ENCODE results near the gene HIVEP2. TPM values are rescaled to one million over a fixed set of nuclear protein-coding genes. Genes with fewer than 3 reads are reported as not detected.

The HIVEP2 gene
- total RNA-seq, 3 donors from 2014 or later (not counting 1 experiment from before 2014, with no cell fraction given), result 14.6 to 21.6 (median 18.7) TPM

GRCh38 chr6:142952614-142953013 is 7.6 kb upstream of the HIVEP2 start:
- intact Hi-C loops (cut with micrococcal nuclease), result no loop called here
- H3K36me3 ChIP-seq (ENCODE audit: control insufficient read depth, insufficient read depth, low read length), result no peaks in the 10 kb centered on the region
- H3K4me3 ChIP-seq (ENCODE audit: low read length), result no peak overlapping the region
- Mint-ChIP-seq H3K36me3 (no peaks in the 10 kb centered on the region), H3K27ac (peak overlapping the region in 1 of 2 donors; percentile 8), H3K4me3 (no peak overlapping the region), H3K27me3 (ENCODE audit: low read depth in 2 of 2) (no peaks in the 10 kb centered on the region), H3K4me1 (peaks cover 6% of the 10 kb centered on the region in 2 donors), H3K9me3 (no peaks in the 10 kb centered on the region)
- DNase-seq, result no peak
- H3K27ac ChIP-seq (ENCODE audit: low read length), result no peak overlapping the region
- TF ChIP-seq, protein P1, sequence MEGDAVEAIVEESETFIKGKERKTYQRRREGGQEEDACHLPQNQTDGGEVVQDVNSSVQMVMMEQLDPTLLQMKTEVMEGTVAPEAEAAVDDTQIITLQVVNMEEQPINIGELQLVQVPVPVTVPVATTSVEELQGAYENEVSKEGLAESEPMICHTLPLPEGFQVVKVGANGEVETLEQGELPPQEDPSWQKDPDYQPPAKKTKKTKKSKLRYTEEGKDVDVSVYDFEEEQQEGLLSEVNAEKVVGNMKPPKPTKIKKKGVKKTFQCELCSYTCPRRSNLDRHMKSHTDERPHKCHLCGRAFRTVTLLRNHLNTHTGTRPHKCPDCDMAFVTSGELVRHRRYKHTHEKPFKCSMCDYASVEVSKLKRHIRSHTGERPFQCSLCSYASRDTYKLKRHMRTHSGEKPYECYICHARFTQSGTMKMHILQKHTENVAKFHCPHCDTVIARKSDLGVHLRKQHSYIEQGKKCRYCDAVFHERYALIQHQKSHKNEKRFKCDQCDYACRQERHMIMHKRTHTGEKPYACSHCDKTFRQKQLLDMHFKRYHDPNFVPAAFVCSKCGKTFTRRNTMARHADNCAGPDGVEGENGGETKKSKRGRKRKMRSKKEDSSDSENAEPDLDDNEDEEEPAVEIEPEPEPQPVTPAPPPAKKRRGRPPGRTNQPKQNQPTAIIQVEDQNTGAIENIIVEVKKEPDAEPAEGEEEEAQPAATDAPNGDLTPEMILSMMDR (IDR thresholded peaks at IDR 0.05), result no peak
- no peaks in the 10 kb centered on the region for H3K9me3 ChIP-seq (ENCODE audit: control insufficient read depth, insufficient read depth, low read length)
- H3K4me1 ChIP-seq (ENCODE audit: control insufficient read depth, insufficient read depth, low read length), result peaks cover 2% of the 10 kb centered on the region
- WGBS (ENCODE audit: insufficient coverage), result 85% methylated on average over 3 of the region's 3 CpGs
- no peaks in the 10 kb centered on the region for H3K27me3 ChIP-seq (ENCODE audit: control insufficient read depth, insufficient read depth, low read length)
- no peak for ATAC-seq

GRCh38 chr6:142950291-142950690 is 5.3 kb upstream of the HIVEP2 start:
- no peaks in the 10 kb centered on the region for H3K36me3 ChIP-seq (ENCODE audit: control insufficient read depth, insufficient read depth, low read length)
- H3K4me3 ChIP-seq (ENCODE audit: low read length), result no peak overlapping the region
- H3K27ac ChIP-seq (ENCODE audit: low read length), result no peak overlapping the region
- no peak for DNase-seq
- no peak for ATAC-seq
- intact Hi-C loops (cut with micrococcal nuclease), result no loop called here
- 95% methylated on average over 1 of the region's 1 CpG for WGBS (ENCODE audit: insufficient coverage)
- Mint-ChIP-seq H3K36me3 (no peaks in the 10 kb centered on the region), H3K9me3 (no peaks in the 10 kb centered on the region), H3K4me3 (no peak overlapping the region), H3K4me1 (peaks cover 6 to 8% of the 10 kb centered on the region in 2 donors), H3K27ac (peak overlapping the region in 1 of 2 donors; percentile 99), H3K27me3 (ENCODE audit: low read depth in 2 of 2) (no peaks in the 10 kb centered on the region)
- no peaks in the 10 kb centered on the region for H3K9me3 ChIP-seq (ENCODE audit: control insufficient read depth, insufficient read depth, low read length)
- H3K4me1 ChIP-seq (ENCODE audit: control insufficient read depth, insufficient read depth, low read length), result peaks cover 5% of the 10 kb centered on the region
- no peaks in the 10 kb centered on the region for H3K27me3 ChIP-seq (ENCODE audit: control insufficient read depth, insufficient read depth, low read length)
- TF ChIP-seq, protein P1 (IDR thresholded peaks at IDR 0.05), result no peak

- no peaks in the 10 kb centered on the region for H3K27me3 ChIP-seq (ENCODE audit: control insufficient read depth, insufficient read depth, low read length)
- H3K9me3 ChIP-seq (ENCODE audit: control insufficient read depth, insufficient read depth, low read length), result no peaks in the 10 kb centered on the region
- intact Hi-C loops (cut with micrococcal nuclease), result loop anchor here (1.0 to 10.0 kb wide), 5 partner anchors 35 to 1407 kb away; no protein-coding TSS in a partner anchor
- H3K36me3 ChIP-seq (ENCODE audit: control insufficient read depth, insufficient read depth, low read length), result no peaks in the 10 kb centered on the region
- DNase-seq, result no peak
- H3K27ac ChIP-seq (ENCODE audit: low read length), result peak overlapping the region; percentile 95
- WGBS (ENCODE audit: insufficient coverage), result 5% methylated on average over 11 of the region's 12 CpGs
- Mint-ChIP-seq H3K36me3 (no peaks in the 10 kb centered on the region), H3K27ac (peak overlapping the region; percentile 99), H3K27me3 (ENCODE audit: low read depth in 2 of 2) (no peaks in the 10 kb centered on the region), H3K9me3 (no peaks in the 10 kb centered on the region), H3K4me3 (peak overlapping the region; percentile 87), H3K4me1 (peaks cover 25 to 27% of the 10 kb centered on the region in 2 donors)
- H3K4me1 ChIP-seq (ENCODE audit: control insufficient read depth, insufficient read depth, low read length), result peaks cover 15% of the 10 kb centered on the region
- peak; percentile 12 to 21 (median 19) for ATAC-seq
- peak overlapping the region; percentile 93 for H3K4me3 ChIP-seq (ENCODE audit: low read length)
- TF ChIP-seq, protein P1 (IDR thresholded peaks at IDR 0.05), result no peak
These were observed 2.9 kb upstream of the HIVEP2 start for GRCh38 chr6:142947714-142948480.

Data from natural killer cell (primary cell).